Lower leg skin (tissue), 4 donors: Measurements from ENCODE around the gene TAAR5. TPM values are rescaled to one million over a fixed set of nuclear protein-coding genes. Genes with fewer than 3 reads are reported as not detected.
"Not testable (repeated sequence)": the region's sequence is repeated elsewhere in the genome, so short reads cannot be mapped to it uniquely, and the experiment has no call there.

Experiments
- DNase-seq, 2 donors: peaks; one replicate each; pipeline ENCODE4 v3.0.0-alpha.2; 2019; ENCODE audit warnings: low spot score in 2 of 2
- H3K4me3 ChIP-seq: fragments of 200-600 bp; sonication (generic); 2 replicates; pipeline ENCODE4 v1.5.1; 2017; ENCODE audit warnings: mild to moderate bottlenecking, low read depth; ENCODE audit not compliant: poor library complexity, severe bottlenecking
- CTCF ChIP-seq, 3 donors: fragments of 450-650 bp; IDR thresholded peaks; one replicate each; pipeline ENCODE4 v1.5.1; 2016; ENCODE audit warnings: antibody characterized with exemption in 3 of 3, mild to moderate bottlenecking in 3 of 3, moderate library complexity in 2 of 3
- POLR2A ChIP-seq, 2 donors: fragments of 450-650 bp; IDR thresholded peaks; one replicate each; pipeline ENCODE4 v1.6.1; 2016 to 2017; ENCODE audit warnings: antibody characterized with exemption in 2 of 2, mild to moderate bottlenecking in 1 of 2, moderate library complexity in 1 of 2
- WGBS, 2 donors: methylation state at CpG; one replicate each; pipeline ENCODE4 v1.1.5; 2018; 5-methylcytosine and 5-hydroxymethylcytosine counted together
- intact Hi-C: fragments of 100-400 bp; cut with DNase I; formaldehyde crosslinking; loops from one replicate; pipeline ENCODE4 v1.15.0; 2023; ENCODE audit warnings: low total_unique reads
- total RNA-seq, 4 donors: library from RNA; depleted of rRNA; stranded (reverse); fragments of >200 nt; gene quantifications; one replicate each; pipeline ENCODE4 v1.1.0, GENCODE V29; 2016

TAAR5 gene
- total RNA-seq, 4 donors from 2014 or later: not detected

- no peak for DNase-seq
- TF ChIP-seq CTCF (IDR thresholded peaks at IDR 0.05): no peak
- TF ChIP-seq POLR2A (IDR thresholded peaks at IDR 0.05): no peak
- no peak overlapping the region for H3K4me3 ChIP-seq
- intact Hi-C loops: no loop called here
- 90 to 94% methylated on average over 5 of the region's 5 CpGs for WGBS, 2 donors
These were observed 18.1 kb upstream of the TAAR5 start for GRCh38 chr6:132607544-132608233.

- intact Hi-C loops: no loop called here
- no peak for TF ChIP-seq POLR2A (IDR thresholded peaks at IDR 0.05)
- no peak for TF ChIP-seq CTCF (IDR thresholded peaks at IDR 0.05)
- no peak for DNase-seq
- H3K4me3 ChIP-seq: no peak overlapping the region
- WGBS, 2 donors: 69 to 70% methylated on average over 8 of the region's 8 CpGs
These were observed 15.2 kb upstream of the TAAR5 start for GRCh38 chr6:132604635-132605152.

GRCh38 chr6:132600900-132601299 is 11.4 kb upstream of the TAAR5 start:
- DNase-seq, intact Hi-C loops, H3K4me3 ChIP-seq: not testable (repeated sequence)

DNA sequence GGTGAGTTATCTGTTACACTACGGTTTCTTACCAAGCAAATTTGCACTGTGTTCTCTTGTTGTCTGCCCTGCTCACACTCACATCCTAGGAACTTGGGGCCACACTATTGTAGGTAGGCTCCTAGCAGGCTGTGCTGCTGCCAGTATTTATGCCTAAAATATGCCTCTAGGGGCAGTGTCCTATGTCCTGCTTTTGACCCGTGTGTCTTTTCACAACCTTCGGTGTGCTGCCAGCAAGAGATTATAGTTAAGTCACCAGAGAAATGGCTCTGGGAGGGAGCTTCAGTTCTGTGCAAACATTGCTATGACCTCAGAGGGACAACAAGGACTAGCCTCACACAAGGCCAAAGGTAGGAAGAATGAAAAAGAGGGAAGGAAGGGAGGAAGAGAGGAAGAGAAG is 8.9 kb upstream of the TAAR5 start:
- no peak for DNase-seq

GRCh38 chr6:132596201-132596600 is 6.7 kb upstream of the TAAR5 start:
- no peak overlapping the region for H3K4me3 ChIP-seq
- intact Hi-C loops: no loop called here
- DNase-seq: no peak
- WGBS, 2 donors: 67 to 89% methylated on average over 6 of the region's 6 CpGs
- TF ChIP-seq CTCF (IDR thresholded peaks at IDR 0.05): no peak
- no peak for TF ChIP-seq POLR2A (IDR thresholded peaks at IDR 0.05)

More for the DNA sequence above, 8.9 kb upstream of the TAAR5 start:
- no peak overlapping the region for H3K4me3 ChIP-seq
- TF ChIP-seq POLR2A (IDR thresholded peaks at IDR 0.05) (no peak), CTCF (IDR thresholded peaks at IDR 0.05) (no peak)
- intact Hi-C loops: no loop called here
- 31 to 45% methylated on average over 3 of the region's 3 CpGs for WGBS, 2 donors

GRCh38 chr6:132592855-132593254 is 3.3 kb upstream of the TAAR5 start:
- no peak overlapping the region for H3K4me3 ChIP-seq
- 52 to 58% methylated on average over 2 of the region's 2 CpGs for WGBS, 2 donors
- TF ChIP-seq POLR2A (IDR thresholded peaks at IDR 0.05) (no peak), CTCF (IDR thresholded peaks at IDR 0.05) (no peak)
- DNase-seq: no peak
- intact Hi-C loops: no loop called here
